Left renal cortex interstitium (tissue), 4 donors: ENCODE results near the gene ENTPD5. TPM values are rescaled to one million over a fixed set of nuclear protein-coding genes. Genes with fewer than 3 reads are reported as not detected.
"Not testable (repeated sequence)": the region's sequence is repeated elsewhere in the genome, so short reads cannot be mapped to it uniquely, and the experiment has no call there.

Source experiments
- DNase-seq, 4 donors: peaks; one replicate each; pipeline ENCODE4 v3.0.0-alpha.2; 2013; ENCODE audit warnings: low read depth in 4 of 4, low spot score in 2 of 4, missing footprints in 1 of 4
- polyA plus RNA-seq, 4 donors: library from polyadenylated mRNA; unstranded; fragments of 120-200 nt; gene quantifications; one replicate each; pipeline ENCODE4 v1.2.1, GENCODE V29; 2013; ENCODE audit not compliant: insufficient read length in 4 of 4

The ENTPD5 gene
- polyA plus RNA-seq, 4 donors: 41.1 to 55.8 (median 49.8) TPM

GRCh38 chr14:73945159-73945670 lies 73.9 kb downstream of the ENTPD5 start:
- DNase-seq: no peak

GRCh38 chr14:73944432-73945158 lies 74.5 kb downstream of the ENTPD5 start:
- no peak for DNase-seq

DNA sequence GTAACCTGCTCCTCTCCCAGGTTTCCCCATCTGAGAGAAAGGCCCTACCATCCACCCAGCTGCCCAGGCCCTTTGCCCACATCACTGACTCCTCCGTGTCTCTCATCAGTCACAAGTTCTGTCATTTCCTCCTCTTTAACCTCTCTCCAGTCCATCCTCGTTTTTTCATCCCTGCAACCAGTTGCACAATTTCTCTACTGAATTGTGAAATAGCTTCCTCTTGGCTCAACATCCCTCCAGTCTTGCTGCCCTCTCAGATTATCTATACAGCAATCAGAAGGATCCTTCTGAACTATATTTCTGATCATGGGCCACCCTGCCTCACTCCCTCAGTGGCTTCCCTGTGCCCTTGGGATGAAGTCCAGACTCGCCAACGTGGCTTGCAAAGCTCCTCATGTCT lies 76.0 kb downstream of the ENTPD5 start:
- DNase-seq: no peak

- DNase-seq: no peak
These were observed 76.9 kb downstream of the ENTPD5 start for GRCh38 chr14:73942180-73942579.

GRCh38 chr14:73937012-73937411 lies 82.1 kb downstream of the ENTPD5 start:
- no peak for DNase-seq

- no peak for DNase-seq
These were observed 82.5 kb downstream of the ENTPD5 start for GRCh38 chr14:73936548-73936947.

DNA sequence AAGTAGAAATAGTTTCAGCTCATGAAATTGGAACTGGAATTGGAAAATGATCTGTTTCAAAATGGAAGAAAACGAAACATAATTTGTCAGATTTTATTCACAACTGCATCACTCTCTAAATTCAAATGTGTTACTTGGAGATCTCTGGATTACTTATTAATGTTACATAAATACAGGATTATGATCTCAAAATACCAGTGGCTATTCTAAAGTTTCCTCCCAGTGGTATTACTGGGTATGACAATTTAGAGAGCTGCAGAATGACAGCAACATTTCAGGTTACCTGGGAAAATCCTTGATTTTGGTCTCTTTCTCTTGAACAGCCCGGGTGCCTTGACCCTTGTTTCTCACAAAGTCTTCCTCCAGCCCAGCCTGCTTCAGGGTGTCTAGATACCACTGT lies 83.4 kb downstream of the ENTPD5 start:
- DNase-seq: no peak

DNA sequence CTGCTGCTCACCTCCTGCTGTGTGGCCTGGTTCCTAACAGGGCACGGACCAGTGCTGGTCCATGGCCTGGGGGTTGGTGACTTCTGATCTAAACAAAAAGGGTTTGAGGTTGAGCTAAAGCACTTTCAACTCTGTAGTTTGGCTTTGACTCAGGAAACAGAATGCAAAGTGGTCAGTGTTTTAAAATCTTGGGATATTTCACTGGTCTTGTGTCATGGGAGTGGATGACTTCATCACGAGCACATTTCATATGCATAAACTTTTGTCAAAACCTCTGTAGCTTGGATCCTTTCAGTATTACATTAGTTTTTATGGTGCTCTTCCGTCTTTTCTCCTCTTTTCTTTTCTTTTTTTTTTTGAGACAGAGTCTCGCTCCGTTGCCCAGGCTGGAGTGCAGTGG lies 94.8 kb downstream of the ENTPD5 start:
- no peak for DNase-seq

DNA sequence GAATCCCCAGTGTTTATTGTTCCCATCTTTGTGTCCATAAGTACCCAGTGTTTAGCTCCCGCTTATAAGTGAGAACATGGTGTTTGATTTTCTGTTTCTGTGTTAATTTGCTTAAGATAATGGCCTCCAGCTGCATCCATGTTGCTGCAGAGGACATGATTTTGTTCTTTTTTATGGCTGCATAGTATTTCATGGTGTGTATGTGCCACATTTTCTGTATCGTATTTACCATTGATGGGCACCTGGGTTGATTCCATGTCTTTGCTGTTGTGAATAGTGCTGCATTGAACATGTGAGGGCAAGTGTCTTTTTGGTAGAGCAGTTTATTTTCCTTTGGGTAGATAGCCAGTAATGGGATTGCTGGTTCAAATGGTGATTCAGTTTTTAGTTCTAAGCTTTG lies 99.6 kb downstream of the ENTPD5 start:
- not testable (repeated sequence) for DNase-seq

- no peak for DNase-seq
These were observed 102.8 kb downstream of the ENTPD5 start for GRCh38 chr14:73916324-73916723.

DNA sequence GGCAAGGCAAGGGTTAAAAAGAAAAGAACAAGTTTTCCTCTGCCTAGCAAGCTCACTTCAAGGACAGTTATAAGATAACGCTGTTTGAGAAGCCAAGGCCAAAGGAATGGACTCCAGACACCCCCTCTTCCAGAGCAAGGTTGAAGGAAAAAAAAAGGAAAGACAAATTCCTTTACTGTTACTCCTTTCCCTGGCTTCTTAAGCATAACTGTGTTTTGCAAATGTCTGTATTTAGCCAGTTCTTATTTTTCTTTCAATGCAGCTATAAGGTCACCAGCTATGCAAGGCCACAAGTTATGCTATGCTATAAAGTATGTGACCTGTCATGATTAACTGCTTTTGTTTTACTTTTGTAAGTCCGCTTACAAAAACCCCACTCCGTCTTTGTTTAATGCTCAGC lies 105.8 kb downstream of the ENTPD5 start:
- DNase-seq: no peak

- DNase-seq: no peak
These were observed 109.4 kb downstream of the ENTPD5 start for GRCh38 chr14:73909681-73910080.

Other genes starting within 250 kb of the ENTPD5 start
- 10 to 100 TPM; 21.3 to 36.2 (median 26.1) TPM for gene PTGR2, start 167.5 kb downstream of the ENTPD5 start, polyA plus RNA-seq
- gene ZNF410, start 132.4 kb downstream of the ENTPD5 start, polyA plus RNA-seq: 10 to 100 TPM; 51.2 to 65.0 (median 56.8) TPM
- 10 to 100 TPM; 12.1 to 16.2 (median 14.3) TPM for gene FAM161B, start 69.2 kb downstream of the ENTPD5 start, polyA plus RNA-seq
- 10 to 100 TPM; 27.8 to 37.3 (median 32.8) TPM for gene COQ6, start 69.0 kb downstream of the ENTPD5 start, polyA plus RNA-seq
- gene BBOF1, start 61 bp upstream of the ENTPD5 start, polyA plus RNA-seq: 10 to 100 TPM; 13.5 to 20.5 (median 18.1) TPM
- gene ALDH6A1, start 65.2 kb upstream of the ENTPD5 start, polyA plus RNA-seq: 100 to 1,000 TPM in 2 of 4 donors, 10 to 100 TPM in 2; 76.3 to 126 (median 104) TPM
- gene LIN52, start 65.7 kb upstream of the ENTPD5 start, polyA plus RNA-seq: 10 to 100 TPM; 15.7 to 20.2 (median 17.8) TPM
- under 1 TPM; 0.05 to 0.11 (median 0.08) TPM for gene VSX2, start 220.2 kb upstream of the ENTPD5 start, polyA plus RNA-seq